BLaER1 treated with 17β-estradiol and CSF1 and Interleukin-3, amounts not matched to agents 10 nM and 100 nM (cell line): Measurements from ENCODE around the gene KLHDC7B.

ENCODE experiments used
- H3K27ac ChIP-seq, 11 experiments: shearing (Covaris generic); formaldehyde crosslinking; 2 replicates each; pipeline ENCODE4 v1.8.1; 2022
- H3K27me3 ChIP-seq, 11 experiments: shearing (Covaris generic); formaldehyde crosslinking; 2 replicates each; pipeline ENCODE4 v1.8.1; 2022
- H3K36me3 ChIP-seq, 11 experiments: shearing (Covaris generic); formaldehyde crosslinking; 2 replicates each; pipeline ENCODE4 v1.8.1; 2022
- H3K4me1 ChIP-seq, 10 experiments: shearing (Covaris generic); formaldehyde crosslinking; 2 replicates each; pipeline ENCODE4 v1.8.1; 2022
- H3K4me2 ChIP-seq, 11 experiments: shearing (Covaris generic); formaldehyde crosslinking; 2 replicates each; pipeline ENCODE4 v1.8.1; 2022
- H3K4me3 ChIP-seq, 10 experiments: shearing (Covaris generic); formaldehyde crosslinking; 2 replicates each; pipeline ENCODE4 v1.8.1; 2022
- H3K9ac ChIP-seq, 11 experiments: shearing (Covaris generic); formaldehyde crosslinking; 2 replicates each; pipeline ENCODE4 v1.8.1; 2022
- H3K9me3 ChIP-seq, 11 experiments: shearing (Covaris generic); formaldehyde crosslinking; replicated peaks in 1 of 11; 2 replicates each; pipeline ENCODE4 v1.8.1; 2022
- H4K20me1 ChIP-seq, 11 experiments: shearing (Covaris generic); formaldehyde crosslinking; 2 replicates each; pipeline ENCODE4 v1.8.1; 2022
- Cebpa-rat ChIP-seq, 11 experiments: shearing (Covaris generic); IDR thresholded peaks; 2 replicates each; pipeline ENCODE4 v1.8.1; 2022

KLHDC7B gene

GRCh38 chr22:50529416-50529896 lies 16.2 kb upstream of the KLHDC7B start:
- H3K27ac ChIP-seq, result peak overlapping the region in 9 of 11 experiments; percentile 25 to 94 (median 74); a peak in 14 of 22 replicates
- peak overlapping the region in 8 of 11 experiments; percentile 57 to 96 (median 68); a peak in 14 of 22 replicates for H3K9ac ChIP-seq
- TF ChIP-seq Cebpa-rat (IDR thresholded peaks at IDR 0.05), result no peak
- peaks cover 2 to 24% (median 6%) of the 10 kb centered on the region in 11 experiments; a peak in 21 of 22 replicates for H4K20me1 ChIP-seq
- H3K4me2 ChIP-seq, result peak overlapping the region; percentile 74 to 99 (median 96)
- peaks cover 10 to 43% (median 25%) of the 10 kb centered on the region in 11 experiments; a peak in 20 of 22 replicates for H3K9me3 ChIP-seq
- H3K4me3 ChIP-seq, result peak overlapping the region; percentile 48 to 65 (median 54); a peak in 18 of 20 replicates
- peaks cover 0 to 3% (median under 1%) of the 10 kb centered on the region in 11 experiments; a peak in 9 of 22 replicates for H3K36me3 ChIP-seq
- peaks cover 40 to 75% (median 57%) of the 10 kb centered on the region in 10 experiments for H3K4me1 ChIP-seq
- peaks cover 43 to 65% (median 61%) of the 10 kb centered on the region in 11 experiments for H3K27me3 ChIP-seq

- Histone ChIP-seq H3K4me3 (peak within 1 kb of the TSS; percentile 48 to 65 (median 54)), H3K27ac (peak within 1 kb of the TSS; percentile 25 to 94 (median 73); a peak in 21 of 22 replicates), H3K36me3 (no peaks in the 10 kb centered on the region; a peak in 1 of 22 replicates), H3K4me2 (peak within 1 kb of the TSS; percentile 74 to 99 (median 96)), H3K4me1 (peaks cover 34 to 75% (median 56%) of the 10 kb centered on the region in 10 experiments), H3K27me3 (peaks cover 43 to 65% (median 61%) of the 10 kb centered on the region in 11 experiments), H3K9me3 (peaks cover 10 to 49% (median 25%) of the 10 kb centered on the region in 11 experiments; a peak in 20 of 22 replicates), H3K9ac (peak within 1 kb of the TSS; percentile 49 to 96 (median 66); a peak in 21 of 22 replicates), H4K20me1 (peaks cover 0 to 18% (median under 1%) of the 10 kb centered on the region in 11 experiments; a peak in 9 of 22 replicates)
- TF ChIP-seq Cebpa-rat (IDR thresholded peaks at IDR 0.05), result no peak
Observed at GRCh38 chr22:50529897-50530579, 15.7 kb upstream of the KLHDC7B start, which contains the start of gene TYMP. Gene TYMP (minus strand): TSS chr22:50530012. CDS start chr22:50529709, 303 bp downstream.

DNA sequence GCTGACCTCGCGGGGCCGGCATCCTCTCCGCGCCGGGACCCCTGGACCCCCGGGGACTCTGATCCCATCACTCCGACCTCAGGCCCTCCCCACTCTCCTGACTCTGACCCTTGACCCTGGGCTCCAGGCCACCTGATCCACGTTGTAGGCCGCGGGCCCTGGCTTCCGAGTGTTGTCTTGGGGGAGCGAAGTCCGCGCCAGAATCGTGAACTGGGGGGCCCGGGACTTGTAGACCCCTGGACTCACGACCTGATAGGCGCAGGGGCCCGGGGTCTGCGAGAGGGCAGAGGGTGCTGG lies 15.2 kb upstream of the KLHDC7B start:
- Histone ChIP-seq H4K20me1 (peaks cover 0 to 17% (median 0%) of the 10 kb centered on the region in 11 experiments; a peak in 4 of 22 replicates), H3K4me3 (peak overlapping the region; percentile 48 to 65 (median 54)), H3K36me3 (no peaks in the 10 kb centered on the region; a peak in 1 of 22 replicates), H3K27ac (peak overlapping the region; percentile 25 to 94 (median 73); a peak in 21 of 22 replicates), H3K9ac (peak overlapping the region; percentile 49 to 96 (median 66); a peak in 21 of 22 replicates), H3K27me3 (peaks cover 43 to 65% (median 61%) of the 10 kb centered on the region in 11 experiments), H3K9me3 (peaks cover 10 to 52% (median 25%) of the 10 kb centered on the region in 11 experiments; a peak in 20 of 22 replicates), H3K4me1 (peaks cover 34 to 75% (median 56%) of the 10 kb centered on the region in 10 experiments), H3K4me2 (peak overlapping the region; percentile 74 to 99 (median 96))
- TF ChIP-seq Cebpa-rat (IDR thresholded peaks at IDR 0.05), result no peak

DNA sequence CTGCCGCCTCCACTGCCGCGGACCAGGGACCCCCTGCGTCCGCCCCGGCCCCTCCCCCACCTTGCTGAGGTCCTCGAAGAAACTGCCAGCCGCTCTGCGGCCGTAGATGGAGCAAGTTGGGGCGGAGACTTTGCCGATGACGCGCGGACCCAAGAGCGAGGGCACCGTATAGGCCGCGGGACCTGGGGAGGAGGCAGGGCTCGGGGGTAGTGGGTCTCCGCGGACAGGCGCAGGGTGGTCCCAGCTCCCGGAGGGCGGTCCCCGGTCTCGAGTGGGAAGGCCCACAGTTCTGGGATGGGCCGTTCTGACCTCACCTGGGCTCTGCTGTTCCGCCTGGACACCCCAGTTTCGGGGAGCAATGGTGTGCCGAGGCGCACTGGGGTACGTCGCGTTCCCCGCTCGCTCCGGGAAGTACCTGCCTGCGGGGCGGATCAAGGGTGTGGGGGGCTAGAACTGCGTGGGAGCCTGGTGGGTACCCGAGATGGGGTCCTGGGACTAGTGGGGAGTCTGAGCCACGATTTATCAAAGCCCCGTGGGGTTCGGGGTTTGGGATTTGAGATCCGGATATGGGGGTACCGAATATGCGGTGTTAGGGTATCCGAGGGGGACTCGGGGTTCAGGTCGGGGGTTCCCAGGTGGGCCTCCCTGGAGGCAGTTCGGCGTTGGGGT lies 14.7 kb upstream of the KLHDC7B start:
- peaks cover 34 to 75% (median 56%) of the 10 kb centered on the region in 10 experiments for H3K4me1 ChIP-seq
- peak overlapping the region; percentile 74 to 99 (median 96) for H3K4me2 ChIP-seq
- H4K20me1 ChIP-seq, result peaks cover 0 to 17% (median 0%) of the 10 kb centered on the region in 11 experiments; a peak in 4 of 22 replicates
- peak overlapping the region; percentile 21 to 94 (median 73); a peak in 19 of 22 replicates for H3K27ac ChIP-seq
- H3K9ac ChIP-seq, result peak overlapping the region; percentile 49 to 96 (median 66); a peak in 20 of 22 replicates
- H3K36me3 ChIP-seq, result no peaks in the 10 kb centered on the region; a peak in 1 of 22 replicates
- no peak for TF ChIP-seq Cebpa-rat (IDR thresholded peaks at IDR 0.05)
- peak overlapping the region; percentile 48 to 65 (median 54) for H3K4me3 ChIP-seq
- H3K27me3 ChIP-seq, result peaks cover 43 to 65% (median 61%) of the 10 kb centered on the region in 11 experiments
- peaks cover 10 to 57% (median 25%) of the 10 kb centered on the region in 11 experiments; a peak in 20 of 22 replicates for H3K9me3 ChIP-seq

DNA sequence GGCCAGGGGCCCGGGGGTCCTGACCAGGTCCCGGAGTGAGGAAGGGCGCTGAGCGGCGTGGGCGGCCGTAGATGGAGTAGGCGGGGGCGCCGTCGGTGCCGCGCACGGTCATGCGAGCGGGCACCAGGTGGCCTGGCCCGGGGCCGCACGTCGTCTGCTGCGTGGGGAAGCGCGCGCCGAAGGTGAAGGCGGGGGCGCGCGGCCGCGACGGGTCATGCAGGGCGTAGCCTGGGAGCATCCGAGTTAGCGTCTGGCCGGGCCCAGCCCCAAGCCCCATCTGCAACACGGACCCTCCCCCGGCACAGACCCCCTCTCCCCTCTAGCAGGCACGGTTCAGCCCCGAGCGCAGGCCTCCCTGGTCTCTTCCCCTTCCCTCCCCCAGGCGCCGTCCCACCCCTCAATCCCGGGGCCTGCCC lies 14.1 kb upstream of the KLHDC7B start:
- no peak for TF ChIP-seq Cebpa-rat (IDR thresholded peaks at IDR 0.05)
- Histone ChIP-seq H3K27me3 (peaks cover 43 to 65% (median 61%) of the 10 kb centered on the region in 11 experiments), H3K9me3 (peaks cover 10 to 63% (median 25%) of the 10 kb centered on the region in 11 experiments; a peak in 20 of 22 replicates), H3K4me1 (peaks cover 32 to 74% (median 54%) of the 10 kb centered on the region in 10 experiments), H3K27ac (peak overlapping the region in 9 of 11 experiments; percentile 21 to 94 (median 74); a peak in 13 of 22 replicates), H3K36me3 (no peaks in the 10 kb centered on the region; a peak in 1 of 22 replicates), H3K9ac (peak overlapping the region in 8 of 11 experiments; percentile 57 to 96 (median 68); a peak in 12 of 22 replicates), H4K20me1 (peaks cover 0 to 17% (median 0%) of the 10 kb centered on the region in 11 experiments; a peak in 4 of 22 replicates), H3K4me3 (peak overlapping the region in 9 of 10 experiments; percentile 48 to 65 (median 54); a peak in 16 of 20 replicates), H3K4me2 (peak overlapping the region; percentile 74 to 99 (median 96))

DNA sequence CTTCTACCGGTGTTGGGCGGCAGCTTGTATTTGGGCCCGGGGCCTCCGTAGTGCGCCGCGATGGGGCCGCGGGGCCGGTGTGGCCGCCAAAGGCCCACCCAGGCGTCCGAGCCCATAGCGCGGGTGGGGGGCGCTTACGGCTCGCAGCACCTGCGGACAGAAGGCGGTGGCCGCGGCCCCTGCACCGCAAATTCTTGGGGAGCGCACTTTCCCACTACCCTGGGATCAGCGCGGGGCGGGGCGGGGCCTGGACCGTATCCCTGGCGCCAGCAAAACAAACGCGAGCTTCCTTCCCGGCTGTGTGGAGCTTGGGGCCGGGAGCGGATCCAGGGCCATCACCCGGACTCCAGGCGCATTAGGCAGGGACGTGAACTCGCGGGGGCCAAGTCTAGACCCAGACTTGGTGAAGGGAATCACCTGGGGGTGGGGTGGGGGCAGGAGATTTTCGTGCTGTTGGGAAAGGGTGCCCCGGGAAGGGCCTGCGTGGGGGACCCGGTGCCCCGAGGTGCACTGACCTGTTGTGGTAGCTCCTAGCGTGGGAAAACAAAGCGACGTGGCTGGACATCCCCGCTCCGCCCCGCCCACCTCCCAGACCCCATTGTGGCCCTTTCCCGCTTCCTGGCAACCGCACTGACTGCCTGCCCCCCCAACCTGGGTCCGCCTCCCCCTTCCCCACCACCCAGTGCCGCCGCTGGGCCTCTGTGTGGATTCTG lies 13.6 kb upstream of the KLHDC7B start:
- peaks cover 10 to 68% (median 25%) of the 10 kb centered on the region in 11 experiments; a peak in 20 of 22 replicates for H3K9me3 ChIP-seq
- peaks cover 43 to 65% (median 61%) of the 10 kb centered on the region in 11 experiments for H3K27me3 ChIP-seq
- peak overlapping the region in 6 of 11 experiments; percentile 95 to 99 (median 97); a peak in 9 of 22 replicates for H3K4me2 ChIP-seq
- peak overlapping the region in 5 of 10 experiments; percentile 52 to 65 (median 54); a peak in 8 of 20 replicates for H3K4me3 ChIP-seq
- H3K9ac ChIP-seq, result peak overlapping the region in 4 of 11 experiments; percentile 71 to 96 (median 82); a peak in 6 of 22 replicates
- peaks cover 27 to 70% (median 49%) of the 10 kb centered on the region in 10 experiments for H3K4me1 ChIP-seq
- no peak for TF ChIP-seq Cebpa-rat (IDR thresholded peaks at IDR 0.05)
- H3K36me3 ChIP-seq, result peaks cover 0 to 3% (median 0%) of the 10 kb centered on the region in 11 experiments; a peak in 1 of 22 replicates
- H4K20me1 ChIP-seq, result peaks cover 0 to 17% (median 0%) of the 10 kb centered on the region in 11 experiments; a peak in 4 of 22 replicates
- peak overlapping the region in 5 of 11 experiments; percentile 74 to 94 (median 77); a peak in 6 of 22 replicates for H3K27ac ChIP-seq
